Osteoblast (primary cell): Measurements from ENCODE around the gene APOL4. TPM values are rescaled to one million over a fixed set of nuclear protein-coding genes. Genes with fewer than 3 reads are reported as not detected.

Experiments used
- DNase-seq: peaks from one replicate; pipeline ENCODE4 v3.0.0; 2011; ENCODE audit warnings: low spot score, mixed read lengths; ENCODE audit not compliant: insufficient read length; ENCODE audit errors: missing footprints
- H2AFZ ChIP-seq: 2 replicates; pipeline ENCODE4 v1.6.0; 2011; ENCODE audit warnings: mild to moderate bottlenecking, low read length
- H3K27ac ChIP-seq: 2 replicates; pipeline ENCODE4 v1.5.1; 2011; ENCODE audit warnings: mild to moderate bottlenecking, low read depth, low read length, moderate library complexity
- H3K27me3 ChIP-seq: 2 replicates; pipeline ENCODE4 v1.6.0; 2012; ENCODE audit warnings: mild to moderate bottlenecking, control low read depth, inconsistent platforms, low read length, moderate library complexity; ENCODE audit not compliant: insufficient read depth
- H3K36me3 ChIP-seq: 2 replicates; pipeline ENCODE4 v1.5.1; 2011; ENCODE audit warnings: mild to moderate bottlenecking, low read length, control low read depth, moderate library complexity; ENCODE audit not compliant: insufficient read depth
- H3K4me1 ChIP-seq: 2 replicates; pipeline ENCODE4 v1.5.1; 2011; ENCODE audit warnings: mild to moderate bottlenecking, low read length, control low read depth, moderate library complexity; ENCODE audit not compliant: insufficient read depth
- H3K4me2 ChIP-seq: 2 replicates; pipeline ENCODE4 v1.6.0; 2011; ENCODE audit warnings: mild to moderate bottlenecking, low read length; ENCODE audit not compliant: insufficient read depth
- H3K4me3 ChIP-seq: fragments of 200-600 bp; sonication (generic); 3 replicates; pipeline ENCODE4 v1.5.1; 2012; ENCODE audit warnings: mild to moderate bottlenecking, low read length, inconsistent platforms; ENCODE audit not compliant: insufficient read depth
- H3K79me2 ChIP-seq: 2 replicates; pipeline ENCODE4 v1.6.0; 2012; ENCODE audit warnings: mild to moderate bottlenecking, low read length, control low read depth, inconsistent platforms; ENCODE audit not compliant: insufficient read depth
- H3K9me3 ChIP-seq: 2 replicates; pipeline ENCODE4 v1.5.1; 2011; ENCODE audit warnings: low read depth, low read length, control low read depth
- H4K20me1 ChIP-seq: 2 replicates; pipeline ENCODE4 v1.6.0; 2012; ENCODE audit warnings: mild to moderate bottlenecking, low read length, control low read depth; ENCODE audit not compliant: insufficient read depth
- CTCF ChIP-seq: IDR thresholded peaks from 2 replicates; pipeline ENCODE4 v1.5.1; 2011; ENCODE audit warnings: mild to moderate bottlenecking, low read depth, low read length, moderate library complexity; ENCODE audit errors: extremely low read depth
- total RNA-seq: library from RNA; depleted of rRNA; stranded (reverse); fragments of >200 nt; gene quantifications from 2 replicates; pipeline ENCODE4 v1.2.3, GENCODE V29; 2012

The APOL4 gene
- total RNA-seq, 1 donor, result 2.9 TPM

DNA sequence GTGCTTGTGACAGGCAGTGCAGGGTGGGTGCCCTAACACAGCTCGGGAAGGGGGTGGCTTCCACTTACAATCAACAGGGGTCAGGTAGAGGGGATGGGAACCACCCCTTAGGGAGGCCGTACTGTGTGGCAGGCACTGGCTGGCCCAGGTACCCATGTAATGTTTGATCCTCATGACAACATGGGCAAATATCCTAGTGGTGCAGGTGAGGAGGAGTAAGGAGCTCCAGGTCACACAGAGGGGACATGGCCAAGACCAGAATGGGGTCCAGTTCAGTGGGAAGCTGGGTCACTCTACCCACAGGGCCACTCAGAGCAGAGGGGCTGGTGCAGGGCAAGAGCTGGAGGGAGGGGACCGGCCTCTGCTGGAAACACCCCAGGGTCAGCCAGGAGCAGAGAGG, 3.1 kb downstream of the APOL4 start:
- H3K79me2 ChIP-seq, result no peaks in the 10 kb centered on the region
- H2AFZ ChIP-seq, result no peak overlapping the region
- no peaks in the 10 kb centered on the region for H3K27me3 ChIP-seq
- no peak for DNase-seq
- H3K4me3 ChIP-seq, result no peak overlapping the region
- H3K36me3 ChIP-seq, result no peaks in the 10 kb centered on the region
- no peak for TF ChIP-seq CTCF
- H3K4me2 ChIP-seq, result no peak overlapping the region
- peaks cover 18% of the 10 kb centered on the region for H3K4me1 ChIP-seq
- H3K9me3 ChIP-seq, result no peaks in the 10 kb centered on the region
- no peaks in the 10 kb centered on the region for H4K20me1 ChIP-seq
- no peak overlapping the region for H3K27ac ChIP-seq

DNA sequence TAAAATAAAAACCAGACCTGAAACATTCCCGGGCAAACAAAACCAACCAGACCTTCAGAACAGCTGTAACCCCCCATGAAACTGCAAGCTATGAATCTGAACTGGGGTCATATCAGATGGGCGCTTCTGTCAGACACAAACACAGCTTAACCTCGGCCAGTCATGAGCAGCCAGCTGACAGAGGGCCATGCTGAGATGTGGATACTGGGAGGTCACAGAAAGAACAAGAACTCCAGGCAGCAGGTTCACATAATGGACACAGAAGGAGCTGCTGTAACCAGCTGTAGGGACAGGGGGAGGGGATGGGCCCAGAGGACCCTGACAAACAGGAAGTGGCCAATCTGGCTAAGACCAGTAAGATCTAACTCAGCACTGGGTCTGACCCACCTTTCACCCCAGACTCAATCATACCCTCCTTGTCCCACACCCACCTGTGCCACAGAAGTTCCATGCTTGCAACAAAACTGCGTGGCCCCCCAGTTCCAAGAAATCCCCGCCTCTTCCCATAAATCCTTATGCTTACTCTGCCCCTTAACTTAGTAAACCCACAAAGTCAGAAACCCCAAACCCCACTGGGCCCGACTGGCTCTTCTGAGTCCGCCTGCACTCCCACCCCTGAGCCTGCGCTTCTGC, 4.0 kb downstream of the APOL4 start:
- H3K79me2 ChIP-seq, result no peaks in the 10 kb centered on the region
- no peaks in the 10 kb centered on the region for H3K9me3 ChIP-seq
- no peaks in the 10 kb centered on the region for H3K36me3 ChIP-seq
- peak overlapping the region; percentile 7 for H3K4me3 ChIP-seq
- H3K27ac ChIP-seq, result no peak overlapping the region
- peak overlapping the region; percentile 29 for H3K4me2 ChIP-seq
- no peak for TF ChIP-seq CTCF
- H4K20me1 ChIP-seq, result no peaks in the 10 kb centered on the region
- H3K27me3 ChIP-seq, result no peaks in the 10 kb centered on the region
- H3K4me1 ChIP-seq, result peaks cover 18% of the 10 kb centered on the region
- DNase-seq, result no peak
- no peak overlapping the region for H2AFZ ChIP-seq

- Histone ChIP-seq H3K79me2 (no peaks in the 10 kb centered on the region), H2AFZ (peak overlapping the region; percentile 74), H3K27ac (no peak overlapping the region), H3K4me2 (peak overlapping the region; percentile 29), H3K4me1 (peaks cover 18% of the 10 kb centered on the region), H3K9me3 (no peaks in the 10 kb centered on the region), H3K27me3 (no peaks in the 10 kb centered on the region), H4K20me1 (no peaks in the 10 kb centered on the region), H3K4me3 (no peak overlapping the region), H3K36me3 (no peaks in the 10 kb centered on the region)
- TF ChIP-seq CTCF, result no peak
- peak; percentile 69 for DNase-seq
Measured at GRCh38 chr22:36197065-36197440, 4.6 kb downstream of the APOL4 start.

GRCh38 chr22:36196254-36197064, 5.2 kb downstream of the APOL4 start:
- Histone ChIP-seq H3K36me3 (no peaks in the 10 kb centered on the region), H3K79me2 (no peaks in the 10 kb centered on the region), H4K20me1 (no peaks in the 10 kb centered on the region), H3K4me2 (no peak overlapping the region), H3K27ac (no peak overlapping the region), H3K9me3 (no peaks in the 10 kb centered on the region), H3K4me3 (no peak overlapping the region), H3K4me1 (peaks cover 18% of the 10 kb centered on the region), H3K27me3 (no peaks in the 10 kb centered on the region), H2AFZ (peak overlapping the region; percentile 74)
- no peak for TF ChIP-seq CTCF
- no peak for DNase-seq
